ENCODE data around the gene DENND4A.

DENND4A gene

GRCh38 chr15:65660927-65661326 is 131.2 kb downstream of the DENND4A start:
- no peak for DNase-seq

GRCh38 chr15:65659502-65660052 is 132.5 kb downstream of the DENND4A start:
- no peak for DNase-seq

DNA sequence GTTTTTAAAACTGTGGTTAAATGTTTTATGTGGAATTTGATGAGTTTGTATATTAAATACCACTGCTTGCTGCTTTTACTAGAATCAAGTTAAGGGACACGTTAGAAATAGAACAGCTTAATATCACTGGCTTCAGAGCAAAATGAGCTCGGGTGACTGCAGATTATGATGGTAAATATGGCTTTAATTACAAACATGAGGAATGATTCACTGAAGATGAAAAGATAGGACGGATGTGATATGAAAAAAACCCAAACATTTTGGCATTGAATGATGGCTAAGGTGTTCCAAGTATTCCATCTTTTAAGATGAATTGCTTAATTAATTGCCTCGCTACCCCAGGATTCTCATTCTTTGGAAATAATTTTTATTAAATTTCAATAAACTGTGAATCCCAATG is 136.6 kb downstream of the DENND4A start:
- no peak for DNase-seq

- DNase-seq: no peak
These were observed 137.1 kb downstream of the DENND4A start for GRCh38 chr15:65655026-65655425.

- DNase-seq: no peak
These were observed 138.1 kb downstream of the DENND4A start for GRCh38 chr15:65653801-65654521.

DNA sequence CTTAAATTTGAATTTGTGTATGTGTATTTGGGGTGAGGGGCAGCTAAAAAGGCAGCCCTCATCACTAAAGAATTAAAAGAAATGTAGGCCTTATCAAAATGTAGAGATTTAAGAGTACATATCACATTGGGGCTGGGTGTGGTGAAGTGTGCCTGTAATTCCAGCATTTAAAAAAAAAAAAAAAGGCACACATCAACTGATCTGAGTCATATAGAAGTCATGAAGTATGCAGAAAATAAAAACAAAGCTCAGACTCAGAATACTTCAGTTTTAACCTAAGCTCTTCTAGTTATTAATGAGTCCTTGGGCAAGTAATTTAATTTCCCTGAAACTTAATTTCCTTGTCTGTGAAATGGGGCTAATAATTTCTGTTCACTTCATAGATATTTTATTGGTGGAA is 138.8 kb downstream of the DENND4A start:
- DNase-seq: no peak

DNA sequence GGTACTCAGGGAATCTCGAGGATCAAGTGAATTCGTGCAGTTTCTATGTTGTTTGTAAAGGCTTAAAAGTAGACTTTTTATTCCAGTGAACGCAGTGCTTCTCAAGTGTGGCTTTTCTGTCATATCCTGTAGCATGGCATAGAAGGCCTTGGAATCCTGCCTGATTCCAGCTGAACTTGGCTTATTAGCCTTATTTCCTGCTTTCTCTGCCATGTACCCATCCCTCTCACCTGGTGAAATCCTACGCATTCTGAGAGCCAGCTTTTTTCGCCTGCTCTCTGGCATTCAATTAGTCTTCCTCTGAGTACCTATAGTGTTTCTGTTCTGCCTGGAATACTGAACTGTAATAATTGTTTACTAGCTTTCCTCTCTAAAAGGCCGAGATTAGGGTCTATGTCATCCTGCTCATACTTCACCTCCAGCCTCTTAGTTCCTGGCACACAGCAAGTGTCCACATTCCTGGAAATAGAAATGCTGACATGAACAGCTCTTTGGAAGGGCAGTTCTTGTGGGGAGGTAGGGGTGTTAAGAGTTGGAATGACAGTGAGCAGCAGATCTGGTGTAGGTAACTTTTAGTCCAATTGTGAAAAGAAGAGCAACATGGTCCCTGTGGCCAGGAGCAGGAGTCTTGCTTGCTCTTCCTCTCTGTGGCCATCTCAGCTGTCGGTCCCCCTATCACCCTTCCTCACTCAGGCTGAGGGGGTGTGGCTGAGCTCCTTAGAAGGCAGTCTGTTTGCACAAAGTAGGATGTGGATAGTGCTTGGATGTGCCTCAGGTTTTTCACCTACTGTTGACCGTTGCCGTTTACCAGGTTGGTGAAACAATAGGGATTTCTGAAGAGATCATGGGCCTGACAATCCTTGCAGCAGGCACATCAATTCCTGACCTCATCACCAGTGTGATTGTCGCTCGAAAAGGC is 140.0 kb downstream of the DENND4A start:
- DNase-seq: no peak

DNA sequence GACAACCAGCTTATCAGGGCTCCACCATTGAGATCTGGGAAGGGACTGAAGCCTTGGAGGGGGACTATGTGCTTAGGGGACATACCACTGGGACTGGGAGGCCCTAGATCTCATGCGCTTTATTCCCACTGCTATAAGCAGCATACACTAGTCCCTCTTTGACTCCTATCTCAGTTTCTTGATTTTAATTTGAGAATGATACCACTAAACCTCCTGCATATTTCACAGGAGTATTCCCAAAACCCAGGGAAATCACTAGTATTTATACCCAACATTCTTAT is 141.1 kb downstream of the DENND4A start:
- no peak for DNase-seq

DNA sequence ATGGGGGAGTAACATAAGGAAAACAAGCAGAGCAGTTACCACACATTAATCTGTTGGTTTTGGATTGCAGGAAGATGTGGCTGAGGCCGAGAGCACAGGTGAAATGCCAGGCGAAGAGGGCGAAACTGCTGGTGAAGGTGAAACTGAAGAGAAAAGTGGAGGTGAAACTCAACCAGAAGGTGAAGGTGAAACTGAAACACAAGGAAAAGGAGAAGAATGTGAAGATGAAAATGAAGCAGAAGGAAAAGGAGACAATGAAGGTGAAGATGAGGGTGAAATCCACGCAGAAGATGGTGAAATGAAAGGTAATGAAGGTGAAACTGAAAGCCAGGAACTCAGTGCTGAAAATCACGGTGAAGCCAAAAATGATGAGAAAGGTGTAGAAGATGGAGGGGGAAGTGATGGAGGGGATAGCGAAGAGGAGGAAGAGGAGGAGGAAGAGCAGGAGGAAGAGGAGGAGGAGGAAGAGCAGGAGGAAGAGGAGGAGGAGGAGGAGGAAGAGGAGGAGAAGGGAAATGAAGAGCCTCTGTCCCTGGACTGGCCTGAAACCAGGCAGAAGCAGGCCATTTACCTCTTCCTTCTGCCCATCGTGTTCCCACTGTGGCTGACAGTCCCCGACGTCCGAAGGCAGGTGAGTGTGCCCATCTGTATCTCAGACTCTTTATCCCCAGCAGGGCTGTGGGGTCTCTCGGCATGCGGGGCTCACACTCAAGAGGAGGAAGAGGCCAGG is 141.6 kb downstream of the DENND4A start:
- DNase-seq: no peak

GRCh38 chr15:65646486-65646885 is 145.6 kb downstream of the DENND4A start:
- no peak for DNase-seq

- no peak for DNase-seq
These were observed 146.7 kb downstream of the DENND4A start for GRCh38 chr15:65645392-65645791.

DNA sequence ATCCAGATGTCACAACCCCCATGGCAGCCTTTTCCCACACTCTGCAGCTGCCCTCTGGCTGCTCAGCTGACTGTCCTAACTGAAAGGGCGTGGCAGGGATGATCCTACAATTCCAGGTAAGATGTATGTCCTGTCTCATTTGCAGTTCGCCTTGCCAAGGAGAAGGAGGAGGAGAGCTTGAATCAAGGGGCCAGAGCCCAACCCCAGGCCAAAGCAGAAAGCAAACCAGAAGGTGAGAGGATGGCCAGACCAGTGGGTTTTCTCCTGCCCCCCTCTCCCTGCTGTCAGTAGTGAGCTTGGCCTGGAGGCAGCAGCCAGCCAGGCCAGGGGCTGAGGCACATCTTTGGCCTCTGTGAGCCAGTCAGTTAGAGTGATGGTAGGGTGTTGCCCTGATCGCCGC is 147.8 kb downstream of the DENND4A start:
- no peak for DNase-seq

GRCh38 chr15:65642594-65642993 is 149.5 kb downstream of the DENND4A start:
- DNase-seq: no peak

DNA sequence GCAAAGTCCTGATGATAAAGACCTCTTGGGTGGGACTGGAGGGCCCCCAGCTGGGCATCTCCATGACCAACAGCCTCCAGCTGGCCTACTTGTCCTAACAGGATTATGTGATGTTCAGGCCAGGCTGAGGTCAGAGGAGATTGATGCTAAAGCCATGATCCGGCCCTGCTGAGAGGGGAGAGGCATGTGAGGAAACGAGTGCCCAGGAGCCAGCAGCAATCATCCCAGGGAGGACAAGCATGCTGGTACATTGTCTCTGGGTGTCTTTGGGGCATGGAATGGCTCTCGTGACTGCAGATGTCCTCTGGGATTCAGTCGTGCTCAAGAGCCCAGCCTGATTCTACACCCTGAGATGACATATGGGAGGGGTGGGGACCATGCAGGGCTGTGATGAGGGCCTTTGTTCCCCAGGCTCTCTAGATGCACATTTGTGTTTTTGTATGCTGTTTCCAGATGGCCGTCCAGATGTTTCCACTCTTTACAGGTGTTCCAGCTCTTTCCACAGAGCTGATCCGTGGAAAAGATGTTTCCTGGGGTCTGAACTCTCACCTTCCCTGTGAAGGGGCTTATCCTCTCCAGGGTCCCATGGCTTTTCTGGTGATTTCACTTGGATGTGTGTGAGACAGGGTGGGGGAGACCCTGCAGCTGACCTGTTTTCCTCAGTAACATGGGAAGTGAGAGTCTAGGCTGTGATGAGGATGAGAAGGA is 150.2 kb downstream of the DENND4A start:
- DNase-seq: no peak

DNA sequence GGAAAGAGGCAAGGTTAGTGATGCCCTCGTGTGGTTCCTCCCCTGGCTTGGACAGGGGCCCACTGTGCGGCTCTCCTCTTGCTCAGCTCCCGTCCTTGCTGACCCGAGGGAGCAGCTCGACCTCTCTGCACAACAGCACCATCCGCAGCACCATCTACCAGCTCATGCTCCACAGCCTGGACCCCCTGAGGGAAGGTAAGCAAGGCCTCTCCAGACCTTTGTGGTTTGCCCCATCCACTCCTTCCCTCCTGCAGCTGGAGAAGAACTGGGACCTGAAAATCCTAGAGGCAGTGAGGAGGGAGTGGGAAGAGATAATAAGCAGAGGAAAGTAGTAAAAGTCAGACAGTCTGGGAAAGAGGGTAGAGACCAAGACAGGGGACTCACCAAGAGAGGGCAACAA is 152.6 kb downstream of the DENND4A start:
- no peak for DNase-seq

DNA sequence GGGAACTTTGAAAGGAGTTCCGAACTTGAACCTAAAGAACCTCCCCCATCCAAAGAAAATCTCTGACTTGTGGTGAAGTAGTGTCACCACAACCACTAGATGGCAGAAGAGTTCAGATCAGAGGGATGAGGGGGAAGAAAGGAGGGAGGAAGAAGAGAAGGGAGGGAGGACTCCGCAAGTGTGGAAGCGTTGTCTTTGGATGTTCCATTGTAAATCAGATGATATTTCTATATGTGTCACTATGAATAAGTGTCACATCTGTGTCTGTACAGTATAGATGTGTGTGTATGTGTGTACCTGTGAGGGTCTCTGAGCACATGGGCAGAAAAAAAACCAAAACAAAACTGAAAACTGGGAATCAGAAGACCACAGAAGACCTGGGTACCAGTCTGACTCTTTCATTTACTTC is 153.4 kb downstream of the DENND4A start:
- DNase-seq: peak; percentile 65

DNA sequence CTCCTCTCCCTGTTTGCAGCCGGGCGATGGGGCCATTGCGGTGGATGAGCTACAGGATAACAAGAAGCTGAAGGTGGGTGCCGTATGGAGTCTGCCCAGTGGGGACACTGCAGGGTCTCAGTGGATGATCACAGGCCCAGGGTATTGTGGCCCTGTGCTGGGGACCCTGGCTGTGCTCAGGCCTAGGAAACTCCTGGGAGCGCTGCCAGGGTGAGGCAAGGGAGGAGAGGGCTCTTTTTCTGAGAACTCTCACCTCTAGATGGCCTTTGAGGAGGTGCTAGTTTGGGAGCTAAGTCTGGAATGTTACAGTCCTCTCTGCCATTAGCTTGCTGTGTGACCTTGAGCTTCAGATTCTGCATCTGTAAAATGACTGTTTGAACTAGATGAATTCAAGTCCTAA is 154.0 kb downstream of the DENND4A start:
- DNase-seq: no peak

DNA sequence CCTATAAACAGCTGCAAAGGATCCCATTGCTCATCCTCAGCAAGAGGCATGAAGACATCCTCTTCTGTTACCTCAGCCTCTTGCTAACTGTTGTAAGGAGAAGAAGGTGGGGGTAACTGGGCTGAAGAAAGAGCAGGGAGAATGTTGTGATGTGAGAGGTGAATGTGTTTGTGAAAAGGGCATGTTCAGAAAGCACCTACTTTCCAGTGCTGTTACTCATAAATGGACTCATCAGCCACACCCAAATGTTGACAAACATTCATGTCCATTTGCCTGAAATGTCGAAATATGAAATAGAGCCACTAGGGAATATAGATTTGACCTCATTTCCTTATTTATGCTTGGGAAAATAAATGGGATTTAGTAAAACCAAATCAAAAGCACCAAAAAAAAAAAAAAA is 157.7 kb downstream of the DENND4A start:
- DNase-seq: no peak

GRCh38 chr15:65633752-65634151 is 158.3 kb downstream of the DENND4A start:
- no peak for DNase-seq

GRCh38 chr15:65632780-65633375 is 159.2 kb downstream of the DENND4A start:
- DNase-seq: no peak

GRCh38 chr15:65631503-65631902 is 160.6 kb downstream of the DENND4A start:
- DNase-seq: no peak

DNA sequence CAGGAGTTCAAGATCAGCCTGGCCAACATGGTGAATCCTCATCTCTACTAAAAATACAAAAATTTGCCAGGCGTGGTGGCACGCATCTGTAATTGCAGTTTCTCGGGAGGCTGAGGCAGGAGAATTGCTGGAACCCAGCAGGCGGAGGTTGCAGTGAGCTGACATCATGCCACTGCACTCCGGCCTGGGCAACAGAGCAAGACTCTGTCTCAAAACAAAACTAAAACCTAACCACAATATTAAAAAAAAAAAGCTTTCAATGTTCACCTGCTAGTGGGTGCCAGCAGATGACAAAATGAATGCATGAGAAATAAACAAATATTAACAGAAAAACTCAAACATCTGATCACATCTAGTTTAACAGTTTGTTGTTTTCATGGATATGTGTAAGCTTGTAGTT is 161.3 kb downstream of the DENND4A start:
- no peak for DNase-seq
